Measurements from ENCODE around the gene TUBB4A. TPM values are rescaled to one million over a fixed set of nuclear protein-coding genes. Genes with fewer than 3 reads are reported as not detected.

The TUBB4A gene
- total and polyA plus RNA-seq, 4 donors = 0.05 to 2.1 (median 0.18) TPM

- peaks cover 0 to 23% (median 20%) of the 10 kb centered on the region in 3 donors for H3K27me3 ChIP-seq (ENCODE audit: control insufficient read depth in 3 of 3, insufficient read depth in 3 of 3, low read length in 2 of 3)
- peak within 1 kb of the TSS in 1 of 2 donors; percentile 87 for H3K27ac ChIP-seq (ENCODE audit: low read depth in 1 of 2, low read length in 1 of 2)
- peak within 1 kb of the TSS; percentile 48 to 97 for H3K9ac ChIP-seq (ENCODE audit: insufficient read depth in 1 of 2, low read length in 2 of 2)
- H3K9me3 ChIP-seq (ENCODE audit: control insufficient read depth in 4 of 4, insufficient read depth in 3 of 4, low read length in 3 of 4) = no peaks in the 10 kb centered on the region
- TF ChIP-seq, protein P1, sequence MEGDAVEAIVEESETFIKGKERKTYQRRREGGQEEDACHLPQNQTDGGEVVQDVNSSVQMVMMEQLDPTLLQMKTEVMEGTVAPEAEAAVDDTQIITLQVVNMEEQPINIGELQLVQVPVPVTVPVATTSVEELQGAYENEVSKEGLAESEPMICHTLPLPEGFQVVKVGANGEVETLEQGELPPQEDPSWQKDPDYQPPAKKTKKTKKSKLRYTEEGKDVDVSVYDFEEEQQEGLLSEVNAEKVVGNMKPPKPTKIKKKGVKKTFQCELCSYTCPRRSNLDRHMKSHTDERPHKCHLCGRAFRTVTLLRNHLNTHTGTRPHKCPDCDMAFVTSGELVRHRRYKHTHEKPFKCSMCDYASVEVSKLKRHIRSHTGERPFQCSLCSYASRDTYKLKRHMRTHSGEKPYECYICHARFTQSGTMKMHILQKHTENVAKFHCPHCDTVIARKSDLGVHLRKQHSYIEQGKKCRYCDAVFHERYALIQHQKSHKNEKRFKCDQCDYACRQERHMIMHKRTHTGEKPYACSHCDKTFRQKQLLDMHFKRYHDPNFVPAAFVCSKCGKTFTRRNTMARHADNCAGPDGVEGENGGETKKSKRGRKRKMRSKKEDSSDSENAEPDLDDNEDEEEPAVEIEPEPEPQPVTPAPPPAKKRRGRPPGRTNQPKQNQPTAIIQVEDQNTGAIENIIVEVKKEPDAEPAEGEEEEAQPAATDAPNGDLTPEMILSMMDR (IDR thresholded peaks at IDR 0.05; ENCODE audit: control extremely low read depth, extremely low read depth) = no peak
- peak; percentile 94 for ATAC-seq (ENCODE audit: insufficient read depth, low FRiP score)
- WGBS, 2 donors = 1% methylated on average over 44 of the region's 44 CpGs
- peaks cover 0 to 34% (median 4%) of the 10 kb centered on the region in 5 donors for H3K4me1 ChIP-seq (ENCODE audit: control insufficient read depth in 5 of 5, insufficient read depth in 5 of 5, low read length in 5 of 5)
- peak within 1 kb of the TSS; percentile 56 for H3K4me3 ChIP-seq
- DNase-seq = peak; percentile 94 to 96 (median 94)
- peaks cover 0 to 6% (median 0%) of the 10 kb centered on the region in 4 donors for H3K36me3 ChIP-seq (ENCODE audit: control insufficient read depth in 4 of 4, insufficient read depth in 4 of 4, low read length in 4 of 4)
These were observed 28.5 kb upstream of the TUBB4A start, which contains the start of gene TNFSF9 for GRCh38 chr19:6530386-6531162. TNFSF9 (plus strand) TSS chr19:6531026; CDS start chr19:6531037, 11 bp downstream.

GRCh38 chr19:6529937-6530385 is 27.9 kb upstream of the TUBB4A start:
- Histone ChIP-seq H3K9me3 (ENCODE audit: control insufficient read depth in 4 of 4, insufficient read depth in 3 of 4, low read length in 3 of 4) (no peaks in the 10 kb centered on the region), H3K4me1 (ENCODE audit: control insufficient read depth in 5 of 5, insufficient read depth in 5 of 5, low read length in 5 of 5) (peaks cover 0 to 34% (median 4%) of the 10 kb centered on the region in 5 donors), H3K27me3 (ENCODE audit: control insufficient read depth in 3 of 3, insufficient read depth in 3 of 3, low read length in 2 of 3) (peaks cover 0 to 23% (median 17%) of the 10 kb centered on the region in 3 donors), H3K4me3 (no peak overlapping the region), H3K27ac (ENCODE audit: low read depth in 1 of 2, low read length in 1 of 2) (no peak overlapping the region), H3K9ac (ENCODE audit: insufficient read depth in 1 of 2, low read length in 2 of 2) (peak overlapping the region in 1 of 2 donors; percentile 97), H3K36me3 (ENCODE audit: control insufficient read depth in 4 of 4, insufficient read depth in 4 of 4, low read length in 4 of 4) (peaks cover 0 to 6% (median 0%) of the 10 kb centered on the region in 4 donors)
- ATAC-seq (ENCODE audit: insufficient read depth, low FRiP score) (no peak), DNase-seq (no peak)
- 75 to 81% methylated on average over 2 of the region's 2 CpGs for WGBS, 2 donors
- TF ChIP-seq, protein P1 (IDR thresholded peaks at IDR 0.05; ENCODE audit: control extremely low read depth, extremely low read depth) = no peak

GRCh38 chr19:6529351-6529750 is 27.2 kb upstream of the TUBB4A start:
- no peak for DNase-seq
- Histone ChIP-seq H3K9ac (ENCODE audit: insufficient read depth in 1 of 2, low read length in 2 of 2) (no peak overlapping the region), H3K4me3 (no peak overlapping the region), H3K36me3 (ENCODE audit: control insufficient read depth in 4 of 4, insufficient read depth in 4 of 4, low read length in 4 of 4) (no peaks in the 10 kb centered on the region), H3K27ac (ENCODE audit: low read depth in 1 of 2, low read length in 1 of 2) (no peak overlapping the region), H3K27me3 (ENCODE audit: control insufficient read depth in 3 of 3, insufficient read depth in 3 of 3, low read length in 2 of 3) (peaks cover 0 to 18% (median 17%) of the 10 kb centered on the region in 3 donors), H3K4me1 (ENCODE audit: control insufficient read depth in 5 of 5, insufficient read depth in 5 of 5, low read length in 5 of 5) (peaks cover 0 to 36% (median 4%) of the 10 kb centered on the region in 5 donors), H3K9me3 (ENCODE audit: control insufficient read depth in 4 of 4, insufficient read depth in 3 of 4, low read length in 3 of 4) (no peaks in the 10 kb centered on the region)
- TF ChIP-seq, protein P1 (IDR thresholded peaks at IDR 0.05; ENCODE audit: control extremely low read depth, extremely low read depth) = no peak
- WGBS, 2 donors = 36 to 65% methylated on average over 2 of the region's 2 CpGs
- no peak for ATAC-seq (ENCODE audit: insufficient read depth, low FRiP score)
